Right atrium auricular region (tissue), 2 donors: ENCODE results near the gene SPTAN1. TPM values are rescaled to one million over a fixed set of nuclear protein-coding genes. Genes with fewer than 3 reads are reported as not detected.

Experiments used
- DNase-seq: peaks from one replicate; pipeline ENCODE4 v3.0.0-alpha.2; 2019; ENCODE audit warnings: low spot score
- H3K27ac ChIP-seq, 2 donors: fragments of 200-600 bp; sonication (generic); 1 replicate in 1 of 2; 2 replicates in 1 of 2; pipeline ENCODE4 v1.5.1; 2016 to 2019
- H3K27me3 ChIP-seq, 2 donors: fragments of 200-600 bp; sonication (generic); one replicate each; pipeline versions ENCODE4 v1.5.1 to v1.6.0; 2017 to 2019
- H3K36me3 ChIP-seq: fragments of 200-600 bp; sonication (generic); one replicate; pipeline ENCODE4 v1.5.1; 2016
- H3K4me1 ChIP-seq, 2 donors: fragments of 200-600 bp; sonication (generic); one replicate each; pipeline versions ENCODE4 v1.5.1 to v1.6.0; 2017 to 2019
- H3K4me3 ChIP-seq, 2 donors: fragments of 200-600 bp; sonication (generic); 1 replicate in 1 of 2; 2 replicates in 1 of 2; pipeline ENCODE4 v1.5.1; 2017 to 2019; ENCODE audit warnings: mild to moderate bottlenecking in 1 of 2, moderate library complexity in 1 of 2
- H3K9me3 ChIP-seq, 2 donors: fragments of 200-600 bp; sonication (generic); one replicate each; pipeline ENCODE4 v1.5.1; 2019
- total RNA-seq, 2 donors: library from RNA; depleted of rRNA; stranded (reverse); fragments of >200 nt; gene quantifications; one replicate each; pipeline ENCODE4 v1.1.0, GENCODE V29; 2016
- TF ChIP-seq, protein P1 (sequence below), 2 donors: fragments of 200-600 bp; sonication (generic); IDR thresholded peaks; one replicate each; pipeline ENCODE4 v1.5.1; 2019; ENCODE audit warnings: antibody characterized with exemption in 2 of 2

The SPTAN1 gene
- total RNA-seq, 2 donors from 2014 or later = 233 to 270 TPM

DNA sequence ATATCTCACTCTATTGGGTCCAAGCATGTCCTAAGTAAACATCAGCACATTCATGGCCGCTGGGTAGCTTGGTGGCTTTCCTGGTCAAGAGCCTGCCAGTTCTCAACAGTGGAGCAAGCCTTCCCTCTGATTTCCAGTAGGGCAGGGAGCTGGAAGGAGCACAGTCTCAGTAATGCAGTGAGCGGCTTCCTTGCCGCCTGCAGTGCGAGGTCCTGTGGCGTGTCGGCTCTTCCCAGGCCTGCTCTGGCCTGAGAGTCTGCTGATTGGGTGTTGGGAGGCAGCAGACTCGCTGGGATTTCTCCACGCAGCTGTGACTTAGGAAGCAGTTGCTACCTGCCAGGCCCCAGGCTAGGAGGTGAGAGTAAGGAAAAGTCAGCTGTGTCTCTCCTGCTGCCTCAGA is 51.3 kb downstream of the SPTAN1 start:
- Histone ChIP-seq H3K9me3 (no peaks in the 10 kb centered on the region), H3K27ac (no peak overlapping the region), H3K4me3 (no peak overlapping the region), H3K36me3 (peaks cover 93% of the 10 kb centered on the region), H3K27me3 (no peaks in the 10 kb centered on the region), H3K4me1 (peaks cover 0 to 4% of the 10 kb centered on the region in 2 donors)
- TF ChIP-seq, protein P1, sequence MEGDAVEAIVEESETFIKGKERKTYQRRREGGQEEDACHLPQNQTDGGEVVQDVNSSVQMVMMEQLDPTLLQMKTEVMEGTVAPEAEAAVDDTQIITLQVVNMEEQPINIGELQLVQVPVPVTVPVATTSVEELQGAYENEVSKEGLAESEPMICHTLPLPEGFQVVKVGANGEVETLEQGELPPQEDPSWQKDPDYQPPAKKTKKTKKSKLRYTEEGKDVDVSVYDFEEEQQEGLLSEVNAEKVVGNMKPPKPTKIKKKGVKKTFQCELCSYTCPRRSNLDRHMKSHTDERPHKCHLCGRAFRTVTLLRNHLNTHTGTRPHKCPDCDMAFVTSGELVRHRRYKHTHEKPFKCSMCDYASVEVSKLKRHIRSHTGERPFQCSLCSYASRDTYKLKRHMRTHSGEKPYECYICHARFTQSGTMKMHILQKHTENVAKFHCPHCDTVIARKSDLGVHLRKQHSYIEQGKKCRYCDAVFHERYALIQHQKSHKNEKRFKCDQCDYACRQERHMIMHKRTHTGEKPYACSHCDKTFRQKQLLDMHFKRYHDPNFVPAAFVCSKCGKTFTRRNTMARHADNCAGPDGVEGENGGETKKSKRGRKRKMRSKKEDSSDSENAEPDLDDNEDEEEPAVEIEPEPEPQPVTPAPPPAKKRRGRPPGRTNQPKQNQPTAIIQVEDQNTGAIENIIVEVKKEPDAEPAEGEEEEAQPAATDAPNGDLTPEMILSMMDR (IDR thresholded peaks at IDR 0.05) = no peak
- no peak for DNase-seq

DNA sequence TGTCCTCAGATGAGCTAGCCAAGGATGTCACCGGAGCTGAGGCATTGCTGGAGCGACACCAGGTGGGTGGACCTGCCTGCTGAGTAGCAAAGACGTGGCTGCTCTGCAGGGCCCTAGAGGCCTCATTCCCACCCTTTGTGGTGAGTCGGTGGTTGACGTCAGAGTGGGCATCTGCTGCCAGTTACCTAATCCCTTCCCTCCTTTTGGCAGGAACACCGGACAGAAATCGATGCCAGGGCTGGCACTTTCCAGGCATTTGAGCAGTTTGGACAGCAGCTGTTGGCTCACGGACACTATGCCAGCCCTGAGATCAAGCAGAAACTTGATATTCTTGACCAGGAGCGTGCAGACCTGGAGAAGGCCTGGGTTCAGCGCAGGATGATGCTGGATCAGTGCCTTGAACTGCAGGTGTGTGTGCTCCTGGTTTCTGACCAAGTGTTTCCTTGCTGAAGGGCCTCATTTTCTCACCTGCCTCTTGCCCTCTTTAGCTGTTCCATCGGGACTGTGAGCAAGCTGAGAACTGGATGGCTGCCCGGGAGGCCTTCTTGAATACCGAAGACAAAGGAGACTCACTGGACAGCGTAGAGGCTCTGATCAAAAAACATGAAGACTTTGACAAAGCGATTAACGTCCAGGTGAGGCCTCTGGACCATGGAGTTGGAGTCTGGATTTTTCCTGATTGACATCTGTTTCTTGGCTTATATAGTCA is 55.4 kb downstream of the SPTAN1 start:
- Histone ChIP-seq H3K4me3 (no peak overlapping the region), H3K27ac (peak overlapping the region; percentile 65 to 73), H3K27me3 (no peaks in the 10 kb centered on the region), H3K36me3 (peaks cover 96% of the 10 kb centered on the region), H3K9me3 (no peaks in the 10 kb centered on the region), H3K4me1 (peaks cover 0 to 4% of the 10 kb centered on the region in 2 donors)
- TF ChIP-seq, protein P1 (IDR thresholded peaks at IDR 0.05) = no peak
- peak; percentile 72 for DNase-seq

DNA sequence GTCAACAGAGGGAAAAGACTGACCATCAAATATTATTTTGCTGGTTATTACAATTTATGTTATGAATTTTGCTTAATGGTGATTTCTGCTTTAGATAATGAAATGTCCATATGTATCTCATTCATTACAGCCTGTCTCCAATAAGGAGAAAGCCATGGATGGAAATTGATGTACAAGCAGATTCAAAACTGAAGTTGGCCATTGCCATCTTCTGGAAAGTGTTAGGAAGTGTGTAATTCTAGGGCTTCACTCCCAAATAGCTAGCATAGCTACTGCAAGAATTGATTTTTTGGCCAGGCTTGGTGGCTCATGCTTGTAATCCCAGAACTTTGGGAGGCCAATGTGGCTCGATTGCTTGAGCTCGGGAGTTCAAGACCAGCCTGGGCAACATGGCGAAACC is 58.5 kb downstream of the SPTAN1 start:
- no peak overlapping the region for H3K4me3 ChIP-seq
- TF ChIP-seq, protein P1 (IDR thresholded peaks at IDR 0.05) = no peak
- no peaks in the 10 kb centered on the region for H3K9me3 ChIP-seq
- H3K4me1 ChIP-seq = peaks cover 0 to 4% of the 10 kb centered on the region in 2 donors
- H3K27me3 ChIP-seq = no peaks in the 10 kb centered on the region
- no peak for DNase-seq
- no peak overlapping the region for H3K27ac ChIP-seq
- H3K36me3 ChIP-seq = peaks cover 97% of the 10 kb centered on the region

DNA sequence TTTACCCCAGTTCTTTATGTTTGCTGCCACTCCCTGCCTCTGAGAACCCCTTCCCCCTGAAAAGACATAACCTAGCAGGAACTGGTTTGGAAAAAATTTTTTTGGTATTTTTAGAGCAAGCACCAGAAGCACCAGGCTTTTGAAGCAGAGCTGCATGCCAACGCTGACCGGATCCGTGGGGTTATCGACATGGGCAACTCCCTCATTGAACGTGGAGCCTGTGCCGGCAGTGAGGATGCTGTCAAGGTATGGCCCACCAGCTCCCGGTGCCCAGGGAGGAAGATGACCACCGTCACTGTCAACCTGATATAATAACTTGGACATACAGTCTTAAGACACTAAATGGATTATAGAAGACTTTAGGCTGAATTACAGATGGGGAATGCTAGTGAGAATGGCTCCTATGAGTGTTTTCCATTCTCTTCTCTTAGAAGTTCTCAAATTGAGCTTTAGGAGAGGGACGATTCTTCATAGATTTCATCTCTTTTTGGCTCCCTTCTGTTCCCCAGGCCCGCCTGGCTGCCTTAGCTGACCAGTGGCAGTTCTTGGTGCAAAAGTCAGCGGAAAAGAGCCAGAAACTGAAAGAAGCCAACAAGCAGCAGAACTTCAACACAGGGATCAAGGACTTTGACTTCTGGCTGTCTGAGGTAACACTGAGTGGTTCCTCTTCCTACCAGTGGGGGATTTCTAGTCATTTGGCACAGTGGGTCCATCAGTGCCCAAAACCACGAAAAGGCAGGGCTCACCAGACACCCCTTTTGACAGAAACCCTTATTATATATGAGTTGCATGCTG is 59.4 kb downstream of the SPTAN1 start:
- Histone ChIP-seq H3K9me3 (no peaks in the 10 kb centered on the region), H3K36me3 (peaks cover 100% of the 10 kb centered on the region), H3K27me3 (no peaks in the 10 kb centered on the region), H3K4me1 (peaks cover 0 to 4% of the 10 kb centered on the region in 2 donors), H3K4me3 (no peak overlapping the region), H3K27ac (no peak overlapping the region)
- TF ChIP-seq, protein P1 (IDR thresholded peaks at IDR 0.05) = no peak
- no peak for DNase-seq

DNA sequence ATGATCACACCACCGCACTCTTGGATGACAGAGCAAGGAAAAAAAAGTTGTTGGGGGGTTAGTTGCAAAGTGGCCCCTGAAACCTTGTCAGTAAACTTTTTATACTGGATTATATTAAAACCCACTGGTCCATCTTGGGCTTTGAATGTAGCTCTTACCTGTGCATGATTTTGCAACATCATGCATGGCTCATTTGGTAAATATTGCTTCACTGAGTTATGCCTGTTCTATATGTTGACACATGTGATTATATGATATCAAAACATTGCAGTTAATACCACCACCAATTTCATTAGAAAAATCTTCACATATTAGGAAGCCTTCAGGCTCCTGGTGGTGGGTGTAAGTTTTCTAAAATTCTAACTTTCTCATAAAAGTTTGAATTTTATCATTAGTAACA is 62.3 kb downstream of the SPTAN1 start:
- no peak for DNase-seq
- TF ChIP-seq, protein P1 (IDR thresholded peaks at IDR 0.05) = no peak
- H3K36me3 ChIP-seq = peaks cover 100% of the 10 kb centered on the region
- no peaks in the 10 kb centered on the region for H3K27me3 ChIP-seq
- no peaks in the 10 kb centered on the region for H3K9me3 ChIP-seq
- no peak overlapping the region for H3K27ac ChIP-seq
- H3K4me3 ChIP-seq = no peak overlapping the region
- no peaks in the 10 kb centered on the region for H3K4me1 ChIP-seq
